OCI-LY7 (cell line): ENCODE results near the gene MRAP.

ENCODE experiments used
- EZH2phosphoT487 ChIP-seq: fragments of 200-600 bp; sonication (generic); IDR thresholded peaks from 2 replicates; pipeline ENCODE4 v1.6.1; 2018; ENCODE audit warnings: low read depth, borderline replicate concordance, mild to moderate bottlenecking, mixed run types, antibody characterized with exemption, low read length, moderate library complexity, mixed read lengths
- TF ChIP-seq, protein P1 (sequence below): fragments of 200-600 bp; sonication (generic); conservative IDR thresholded peaks from 2 replicates; pipeline ENCODE4 v1.5.1; 2014; ENCODE audit warnings: mild to moderate bottlenecking, antibody characterized with exemption, low read length, moderate library complexity, mixed read lengths

GRCh38 chr21:32349333-32349944, 50.8 kb downstream of the MRAP start:
- TF ChIP-seq, protein P1, sequence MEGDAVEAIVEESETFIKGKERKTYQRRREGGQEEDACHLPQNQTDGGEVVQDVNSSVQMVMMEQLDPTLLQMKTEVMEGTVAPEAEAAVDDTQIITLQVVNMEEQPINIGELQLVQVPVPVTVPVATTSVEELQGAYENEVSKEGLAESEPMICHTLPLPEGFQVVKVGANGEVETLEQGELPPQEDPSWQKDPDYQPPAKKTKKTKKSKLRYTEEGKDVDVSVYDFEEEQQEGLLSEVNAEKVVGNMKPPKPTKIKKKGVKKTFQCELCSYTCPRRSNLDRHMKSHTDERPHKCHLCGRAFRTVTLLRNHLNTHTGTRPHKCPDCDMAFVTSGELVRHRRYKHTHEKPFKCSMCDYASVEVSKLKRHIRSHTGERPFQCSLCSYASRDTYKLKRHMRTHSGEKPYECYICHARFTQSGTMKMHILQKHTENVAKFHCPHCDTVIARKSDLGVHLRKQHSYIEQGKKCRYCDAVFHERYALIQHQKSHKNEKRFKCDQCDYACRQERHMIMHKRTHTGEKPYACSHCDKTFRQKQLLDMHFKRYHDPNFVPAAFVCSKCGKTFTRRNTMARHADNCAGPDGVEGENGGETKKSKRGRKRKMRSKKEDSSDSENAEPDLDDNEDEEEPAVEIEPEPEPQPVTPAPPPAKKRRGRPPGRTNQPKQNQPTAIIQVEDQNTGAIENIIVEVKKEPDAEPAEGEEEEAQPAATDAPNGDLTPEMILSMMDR: no peak
- TF ChIP-seq EZH2phosphoT487: no peak
